Ishikawa (cell line): Measurements from ENCODE around the gene RNF180.

Experiments
- CEBPB ChIP-seq: IDR thresholded peaks from 2 replicates; pipeline ENCODE4 v1.6.1; 2012
- CREB1 ChIP-seq: IDR thresholded peaks from 2 replicates; pipeline ENCODE4 v1.6.1; 2012; ENCODE audit warnings: low read depth
- EGR1 ChIP-seq: IDR thresholded peaks from 2 replicates; pipeline ENCODE4 v1.6.1; 2012
- EP300 ChIP-seq: IDR thresholded peaks from 2 replicates; pipeline ENCODE4 v1.6.1; 2012; ENCODE audit warnings: borderline replicate concordance
- FOXM1 ChIP-seq: IDR thresholded peaks from 2 replicates; pipeline ENCODE4 v1.6.1; 2012; ENCODE audit warnings: low read depth, borderline replicate concordance
- MAX ChIP-seq: IDR thresholded peaks from 2 replicates; pipeline ENCODE4 v1.6.1; 2012
- NFIC ChIP-seq: IDR thresholded peaks from 2 replicates; pipeline ENCODE4 v1.6.1; 2012
- RAD21 ChIP-seq: IDR thresholded peaks from 2 replicates; pipeline ENCODE4 v1.6.1; 2012; ENCODE audit warnings: low read depth
- REST ChIP-seq: IDR thresholded peaks from 2 replicates; pipeline ENCODE4 v1.6.1; 2012; ENCODE audit warnings: low read depth, mild to moderate bottlenecking
- TAF1 ChIP-seq: IDR thresholded peaks from 2 replicates; pipeline ENCODE4 v1.6.1; 2012; ENCODE audit warnings: low read depth, mild to moderate bottlenecking
- TCF12 ChIP-seq: IDR thresholded peaks from 2 replicates; pipeline ENCODE4 v1.6.1; 2012; ENCODE audit warnings: low read depth
- TEAD4 ChIP-seq: IDR thresholded peaks from 2 replicates; pipeline ENCODE4 v1.6.1; 2012
- YY1 ChIP-seq: IDR thresholded peaks from 2 replicates; pipeline ENCODE4 v1.6.1; 2012; ENCODE audit warnings: low read depth
- ZBTB7A ChIP-seq: IDR thresholded peaks from 2 replicates; pipeline ENCODE4 v1.6.1; 2012; ENCODE audit warnings: low read depth
- TF ChIP-seq, protein P1 (sequence below): IDR thresholded peaks from 2 replicates; pipeline ENCODE4 v1.6.1; 2012

The RNF180 gene

DNA sequence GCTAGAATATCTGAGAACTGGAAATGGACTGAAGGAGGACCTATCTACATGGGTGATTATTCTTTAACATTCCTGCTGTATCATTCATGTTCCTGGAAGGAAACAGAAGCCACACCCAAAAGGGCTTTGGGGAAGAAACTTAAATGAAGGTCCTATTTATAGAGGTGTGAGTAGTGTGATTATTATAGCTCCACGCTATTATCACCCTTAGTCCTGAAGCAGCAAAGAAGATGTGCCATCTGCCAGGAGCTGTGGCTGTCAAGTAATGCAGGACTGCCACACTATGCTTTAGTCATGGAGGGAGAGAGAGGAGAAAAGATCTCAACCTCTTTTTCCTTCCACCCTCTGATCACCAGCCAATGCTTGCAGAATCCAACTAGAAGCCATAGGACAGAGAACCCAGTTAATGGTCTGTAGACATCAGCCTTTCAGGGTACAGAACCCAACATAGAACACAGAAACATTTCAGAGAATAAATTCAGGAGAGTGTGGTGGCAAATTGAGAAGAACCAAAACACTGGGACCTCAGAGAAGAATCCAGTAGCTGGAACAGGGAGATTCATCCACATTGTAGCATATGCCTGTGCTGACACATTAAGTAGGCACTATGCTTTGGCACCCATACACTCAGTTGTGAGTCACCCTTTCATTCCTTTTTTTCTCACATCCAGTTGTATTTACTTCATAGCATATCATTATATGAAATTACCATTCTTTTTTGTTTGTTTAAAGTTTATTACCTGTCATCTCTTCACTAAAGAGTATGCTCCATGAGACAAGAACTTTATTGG is 21.0 kb upstream of the RNF180 start:
- TF ChIP-seq EGR1 (no peak), ZBTB7A (no peak), RAD21 (no peak), TEAD4 (no peak), YY1 (no peak), NFIC (no peak), TCF12 (no peak), CREB1 (no peak), REST (no peak), FOXM1 (no peak), MAX (no peak), CEBPB (no peak)
- TF ChIP-seq, protein P1, sequence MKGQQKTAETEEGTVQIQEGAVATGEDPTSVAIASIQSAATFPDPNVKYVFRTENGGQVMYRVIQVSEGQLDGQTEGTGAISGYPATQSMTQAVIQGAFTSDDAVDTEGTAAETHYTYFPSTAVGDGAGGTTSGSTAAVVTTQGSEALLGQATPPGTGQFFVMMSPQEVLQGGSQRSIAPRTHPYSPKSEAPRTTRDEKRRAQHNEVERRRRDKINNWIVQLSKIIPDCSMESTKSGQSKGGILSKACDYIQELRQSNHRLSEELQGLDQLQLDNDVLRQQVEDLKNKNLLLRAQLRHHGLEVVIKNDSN, result no peak

DNA sequence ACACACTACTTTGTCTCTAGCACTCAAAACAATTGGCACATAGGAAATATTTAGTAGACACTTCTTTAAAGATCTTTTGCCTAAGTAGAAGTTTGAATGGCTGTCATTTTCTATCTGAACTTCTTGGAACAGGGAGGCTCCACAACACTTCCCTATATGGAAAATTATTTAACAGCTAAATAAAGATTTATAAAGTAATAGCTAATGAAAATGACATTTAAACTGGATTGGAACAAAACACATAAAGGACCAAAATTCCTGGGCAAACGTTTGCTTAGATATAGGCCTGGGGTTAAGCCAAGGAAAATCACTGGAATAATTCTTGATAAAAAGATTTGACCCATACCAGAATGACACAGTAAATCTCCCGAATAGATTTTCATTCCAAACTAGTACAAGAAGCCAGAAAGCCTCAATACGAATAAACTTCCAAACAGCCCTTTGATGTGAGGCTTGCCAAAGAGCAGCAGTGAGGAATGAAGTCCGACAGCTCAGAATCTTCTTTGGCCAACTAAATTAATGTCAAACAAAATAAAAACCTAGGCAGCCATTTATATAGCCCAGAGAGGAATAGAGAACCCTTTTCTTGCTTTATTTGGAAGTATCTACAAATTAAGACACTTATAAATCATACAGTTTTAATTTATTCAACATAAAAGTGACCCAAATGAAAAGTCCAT is 20.3 kb upstream of the RNF180 start:
- no peak for TF ChIP-seq TAF1
- TF ChIP-seq TEAD4, result no peak
- TF ChIP-seq RAD21, result no peak
- TF ChIP-seq REST, result no peak
- TF ChIP-seq, protein P1, result no peak

DNA sequence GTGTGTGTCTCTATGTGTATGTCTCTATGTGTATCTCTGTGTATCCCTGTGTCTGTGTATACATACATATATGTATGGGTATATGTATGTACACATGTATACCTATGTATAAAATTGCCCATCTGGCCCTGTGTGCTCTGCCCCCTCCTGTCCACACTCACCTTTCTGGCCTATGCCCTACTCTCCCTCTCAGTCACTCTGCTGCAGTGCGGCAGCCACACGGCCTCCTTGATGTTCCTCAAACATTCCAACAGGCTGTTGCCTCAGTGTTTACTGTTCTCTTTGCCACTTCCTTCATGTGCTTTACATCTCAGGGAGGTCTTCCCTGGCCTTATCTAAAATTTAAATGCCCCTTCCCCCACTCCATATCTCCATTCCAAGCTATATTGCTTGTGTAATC is 18.3 kb upstream of the RNF180 start:
- no peak for TF ChIP-seq CEBPB
- no peak for TF ChIP-seq RAD21
- no peak for TF ChIP-seq YY1
- TF ChIP-seq CREB1, result no peak
- TF ChIP-seq EGR1, result no peak
- no peak for TF ChIP-seq FOXM1

DNA sequence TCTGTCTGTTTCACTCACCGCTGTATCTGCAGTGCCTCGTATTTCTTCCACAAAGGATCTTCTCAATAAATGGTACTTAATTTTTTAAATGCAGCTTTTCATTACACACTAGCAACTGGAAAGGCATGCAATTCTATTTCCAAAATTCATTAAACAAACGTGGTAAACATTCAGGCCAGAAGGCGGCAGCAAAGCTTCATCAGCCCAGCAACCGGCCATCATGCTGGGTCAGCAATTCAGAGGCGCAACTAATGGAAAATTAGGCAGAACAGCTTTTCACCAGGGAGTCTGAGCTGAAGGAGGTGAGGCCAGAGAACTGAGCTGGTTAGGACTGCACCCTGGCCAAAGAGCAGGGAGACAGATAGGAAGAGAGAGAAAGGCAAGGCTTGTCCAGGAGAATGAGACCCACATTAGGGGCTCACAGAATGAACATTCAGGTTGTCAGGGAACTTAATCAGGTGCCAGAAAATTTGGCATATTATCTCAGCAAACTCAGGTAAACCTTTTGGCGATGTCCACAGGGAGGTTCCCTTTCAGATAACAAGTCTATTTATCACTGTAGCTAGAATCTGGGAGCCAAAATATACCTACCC is 17.7 kb upstream of the RNF180 start:
- TF ChIP-seq, protein P1, result no peak
- TF ChIP-seq RAD21 (peak; percentile 92), TEAD4 (peak; percentile 16; the same call in 1 of the 2 replicates), YY1 (0 out of 2 replicates have a peak, but pooled peaks have one; percentile 20)

DNA sequence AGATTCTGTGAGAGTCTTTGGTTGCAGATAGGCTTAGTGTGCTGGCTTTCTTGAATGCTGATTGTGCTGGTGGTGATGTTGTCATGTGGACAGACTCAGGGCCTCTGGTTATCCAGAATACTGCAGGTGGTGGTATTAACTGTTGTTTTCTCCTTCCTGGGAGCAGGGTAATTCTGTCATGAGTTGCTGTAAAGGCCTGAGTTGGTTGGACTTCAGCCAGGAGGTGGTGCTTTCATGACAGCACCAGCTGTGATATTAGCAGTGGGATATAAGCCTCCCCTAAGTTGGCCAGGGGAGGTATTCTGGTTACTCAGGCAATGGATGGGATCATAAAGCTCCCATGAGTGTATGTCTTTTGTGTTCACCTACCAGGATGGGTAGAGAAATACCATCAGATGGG is 16.4 kb upstream of the RNF180 start:
- TF ChIP-seq EP300 (no peak), TCF12 (no peak), CREB1 (no peak), TEAD4 (no peak), FOXM1 (no peak)
